ENCODE data around the gene TRPM2.
"Not testable (repeated sequence)": the region's sequence is repeated elsewhere in the genome, so short reads cannot be mapped to it uniquely, and the experiment has no call there.

DNA sequence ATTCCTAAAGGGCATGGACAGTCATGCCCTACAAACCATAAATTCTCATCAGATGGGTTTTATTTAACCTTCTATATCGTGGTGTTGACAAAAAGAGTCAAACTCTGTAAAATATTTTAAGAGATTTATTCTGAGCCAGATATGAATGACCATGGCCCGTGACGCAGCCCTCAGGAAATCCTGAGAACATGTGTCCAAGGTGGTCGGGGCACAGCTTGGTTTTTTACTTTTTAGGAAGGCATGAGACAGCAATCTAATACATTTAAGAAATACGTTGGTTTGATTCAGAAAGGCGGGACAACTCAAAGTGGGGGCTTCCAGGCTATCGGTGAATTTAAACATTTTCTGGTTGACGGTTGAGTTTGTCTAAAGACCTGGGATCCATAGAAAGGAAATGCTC is 10.4 kb upstream of the TRPM2 start:
- TF ChIP-seq, protein P1, sequence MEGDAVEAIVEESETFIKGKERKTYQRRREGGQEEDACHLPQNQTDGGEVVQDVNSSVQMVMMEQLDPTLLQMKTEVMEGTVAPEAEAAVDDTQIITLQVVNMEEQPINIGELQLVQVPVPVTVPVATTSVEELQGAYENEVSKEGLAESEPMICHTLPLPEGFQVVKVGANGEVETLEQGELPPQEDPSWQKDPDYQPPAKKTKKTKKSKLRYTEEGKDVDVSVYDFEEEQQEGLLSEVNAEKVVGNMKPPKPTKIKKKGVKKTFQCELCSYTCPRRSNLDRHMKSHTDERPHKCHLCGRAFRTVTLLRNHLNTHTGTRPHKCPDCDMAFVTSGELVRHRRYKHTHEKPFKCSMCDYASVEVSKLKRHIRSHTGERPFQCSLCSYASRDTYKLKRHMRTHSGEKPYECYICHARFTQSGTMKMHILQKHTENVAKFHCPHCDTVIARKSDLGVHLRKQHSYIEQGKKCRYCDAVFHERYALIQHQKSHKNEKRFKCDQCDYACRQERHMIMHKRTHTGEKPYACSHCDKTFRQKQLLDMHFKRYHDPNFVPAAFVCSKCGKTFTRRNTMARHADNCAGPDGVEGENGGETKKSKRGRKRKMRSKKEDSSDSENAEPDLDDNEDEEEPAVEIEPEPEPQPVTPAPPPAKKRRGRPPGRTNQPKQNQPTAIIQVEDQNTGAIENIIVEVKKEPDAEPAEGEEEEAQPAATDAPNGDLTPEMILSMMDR (IDR thresholded peaks at IDR 0.05) = not testable (repeated sequence)
- TF ChIP-seq SIN3A (IDR thresholded peaks at IDR 0.05; ENCODE audit: borderline replicate concordance, insufficient read depth, low read depth, low read length); POLR2AphosphoS5 (IDR thresholded peaks at IDR 0.05; ENCODE audit: low read depth, low read length): not testable (repeated sequence)
- TF ChIP-seq, protein P2, sequence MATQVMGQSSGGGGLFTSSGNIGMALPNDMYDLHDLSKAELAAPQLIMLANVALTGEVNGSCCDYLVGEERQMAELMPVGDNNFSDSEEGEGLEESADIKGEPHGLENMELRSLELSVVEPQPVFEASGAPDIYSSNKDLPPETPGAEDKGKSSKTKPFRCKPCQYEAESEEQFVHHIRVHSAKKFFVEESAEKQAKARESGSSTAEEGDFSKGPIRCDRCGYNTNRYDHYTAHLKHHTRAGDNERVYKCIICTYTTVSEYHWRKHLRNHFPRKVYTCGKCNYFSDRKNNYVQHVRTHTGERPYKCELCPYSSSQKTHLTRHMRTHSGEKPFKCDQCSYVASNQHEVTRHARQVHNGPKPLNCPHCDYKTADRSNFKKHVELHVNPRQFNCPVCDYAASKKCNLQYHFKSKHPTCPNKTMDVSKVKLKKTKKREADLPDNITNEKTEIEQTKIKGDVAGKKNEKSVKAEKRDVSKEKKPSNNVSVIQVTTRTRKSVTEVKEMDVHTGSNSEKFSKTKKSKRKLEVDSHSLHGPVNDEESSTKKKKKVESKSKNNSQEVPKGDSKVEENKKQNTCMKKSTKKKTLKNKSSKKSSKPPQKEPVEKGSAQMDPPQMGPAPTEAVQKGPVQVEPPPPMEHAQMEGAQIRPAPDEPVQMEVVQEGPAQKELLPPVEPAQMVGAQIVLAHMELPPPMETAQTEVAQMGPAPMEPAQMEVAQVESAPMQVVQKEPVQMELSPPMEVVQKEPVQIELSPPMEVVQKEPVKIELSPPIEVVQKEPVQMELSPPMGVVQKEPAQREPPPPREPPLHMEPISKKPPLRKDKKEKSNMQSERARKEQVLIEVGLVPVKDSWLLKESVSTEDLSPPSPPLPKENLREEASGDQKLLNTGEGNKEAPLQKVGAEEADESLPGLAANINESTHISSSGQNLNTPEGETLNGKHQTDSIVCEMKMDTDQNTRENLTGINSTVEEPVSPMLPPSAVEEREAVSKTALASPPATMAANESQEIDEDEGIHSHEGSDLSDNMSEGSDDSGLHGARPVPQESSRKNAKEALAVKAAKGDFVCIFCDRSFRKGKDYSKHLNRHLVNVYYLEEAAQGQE (IDR thresholded peaks at IDR 0.05; ENCODE audit: insufficient read depth in 1 of 2, low read depth in 2 of 2, low read length in 1 of 2) = not testable (repeated sequence)
